ENCODE measurements around the gene ZNF101.

- TF ChIP-seq POLR2AphosphoS5 (IDR thresholded peaks at IDR 0.05; ENCODE audit: borderline replicate concordance, low read depth, low read length) = no peak
- TF ChIP-seq EZH2 (IDR thresholded peaks at IDR 0.05) = no peak
These were observed 32.0 kb upstream of the ZNF101 start for GRCh38 chr19:19636573-19637185.

All from SK-N-MC (cell line).